H54 (cell line): ENCODE measurements around the gene GNGT2.

ENCODE experiments used
- DNase-seq: peaks from one replicate; pipeline ENCODE4 v3.0.0; 2011; ENCODE audit warnings: low spot score, mixed read lengths; ENCODE audit not compliant: insufficient read length
- FAIRE-seq: peaks from 3 replicates; lab custom pipeline; 2011; peaks lifted over from hg19 to GRCh38; lab: Jason Lieb, UNC
- POLR2A ChIP-seq: IDR thresholded peaks from 2 replicates; pipeline ENCODE4 v1.6.1; 2011; ENCODE audit warnings: low read depth, mild to moderate bottlenecking, low read length

The GNGT2 gene

DNA sequence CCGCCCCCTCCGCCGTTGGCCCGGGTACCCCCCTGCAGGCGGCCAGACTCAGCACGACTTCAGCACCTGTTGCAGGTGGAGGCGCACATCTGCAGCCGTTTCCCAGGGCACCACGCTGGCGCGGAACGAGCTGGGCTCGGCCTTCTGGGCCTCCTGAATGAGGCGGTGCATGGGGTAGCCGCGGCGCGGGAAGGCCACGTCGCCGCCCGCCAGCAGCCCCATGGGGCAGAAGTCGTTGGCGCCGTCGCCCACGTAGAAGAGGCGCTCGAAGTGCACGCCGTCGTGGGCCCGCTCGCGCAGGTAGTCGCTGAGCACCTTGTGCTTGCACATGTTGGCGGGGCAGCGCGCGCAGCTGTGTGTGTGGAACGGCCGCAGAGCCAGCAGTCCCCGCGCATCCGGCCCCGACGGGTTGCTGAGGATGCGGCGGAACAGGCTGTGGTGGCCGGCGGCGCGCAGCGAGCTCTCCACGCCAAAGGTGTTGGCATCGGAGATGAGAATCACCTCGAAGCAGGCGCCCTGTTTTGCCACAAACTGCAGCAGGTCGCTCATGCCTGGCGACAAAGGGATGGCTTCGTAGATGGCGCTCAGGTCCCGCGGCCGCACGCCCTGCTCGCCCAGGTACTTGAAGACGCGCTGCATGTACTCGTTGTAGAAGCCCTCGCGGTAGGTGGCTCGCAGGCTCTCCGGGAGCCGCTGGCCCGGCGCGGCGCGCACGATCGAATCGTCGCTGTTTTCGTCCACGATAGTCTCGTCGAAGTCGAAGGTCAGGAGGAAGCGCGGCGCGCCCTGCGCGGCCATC, 14.0 kb upstream of the GNGT2 start:
- DNase-seq, result no peak
- FAIRE-seq, result no peak
- TF ChIP-seq POLR2A, result no peak

DNA sequence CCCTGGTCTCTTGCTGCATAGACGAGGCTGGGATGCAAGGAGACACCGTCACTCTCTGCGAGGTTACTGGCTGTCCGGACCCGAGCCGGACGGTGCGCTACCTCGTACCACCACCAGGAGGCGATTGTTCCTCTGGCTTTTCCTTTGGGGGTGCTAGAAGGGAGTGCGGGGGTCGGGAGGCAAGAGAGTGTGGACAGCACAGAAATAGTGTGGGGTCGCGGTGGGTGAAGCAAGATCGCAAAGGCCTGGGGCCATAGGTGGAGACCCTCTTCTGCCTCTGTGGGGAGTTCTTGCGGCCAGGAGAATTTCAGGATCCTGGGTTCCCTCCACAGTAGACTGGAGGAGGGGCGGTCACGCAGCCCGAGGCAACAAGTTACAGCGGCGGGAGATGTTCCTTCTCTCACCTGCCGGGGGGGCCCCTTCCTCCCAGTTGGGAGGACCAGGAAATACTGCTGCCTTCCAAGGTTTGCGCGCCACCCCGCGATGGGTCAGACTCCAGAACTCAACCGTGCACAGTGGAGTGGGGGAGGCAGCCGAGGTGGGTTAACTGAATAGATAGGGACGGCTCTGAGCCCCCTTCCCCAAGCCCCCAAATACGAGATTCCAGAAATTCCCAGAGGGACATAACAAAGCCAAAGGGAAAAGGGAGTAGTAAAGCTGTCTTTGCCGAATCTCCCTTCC, 13.3 kb upstream of the GNGT2 start:
- no peak for TF ChIP-seq POLR2A
- DNase-seq, result peak; percentile 89
- FAIRE-seq, result no peak

DNA sequence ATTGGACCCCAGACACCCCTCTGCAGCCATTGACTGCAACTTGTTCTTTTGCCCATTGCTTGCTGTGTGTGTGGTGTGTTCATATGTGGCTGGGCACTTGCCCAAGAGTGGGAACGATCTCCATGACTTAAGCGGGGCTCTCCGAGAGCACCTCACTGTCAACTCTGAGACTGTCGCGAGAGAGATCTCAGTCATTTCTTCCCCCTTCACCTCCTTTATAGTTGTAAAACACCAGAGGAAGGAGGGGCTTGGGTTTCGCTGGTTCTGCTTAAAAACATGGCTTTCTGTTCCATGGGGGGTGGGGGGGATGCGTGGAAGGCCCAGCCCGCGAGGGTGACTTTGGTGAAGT, 12.8 kb upstream of the GNGT2 start:
- TF ChIP-seq POLR2A, result no peak; the same call in 1 of the 2 replicates
- DNase-seq (no peak), FAIRE-seq (no peak)

DNA sequence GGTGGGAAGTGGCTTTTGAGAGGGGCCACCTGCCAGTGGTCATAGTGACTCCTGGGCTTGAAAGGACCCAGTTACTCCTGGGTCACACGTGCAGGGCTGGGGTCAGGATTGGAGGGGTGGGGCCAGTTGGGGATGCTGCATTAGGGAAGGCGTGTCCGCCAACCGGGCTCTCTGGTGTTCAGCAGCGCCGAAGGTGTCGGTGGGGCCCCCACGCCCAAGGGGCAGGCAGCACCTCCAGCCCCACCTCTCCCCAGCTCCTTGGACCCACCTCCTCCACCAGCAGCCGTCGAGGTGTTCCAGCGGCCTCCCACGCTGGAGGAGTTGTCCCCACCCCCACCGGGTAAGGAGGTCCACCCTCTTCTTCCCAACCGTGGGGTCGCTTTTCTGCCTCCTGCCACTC, 9.6 kb upstream of the GNGT2 start:
- DNase-seq, result no peak
- no peak for TF ChIP-seq POLR2A
- FAIRE-seq, result no peak

DNA sequence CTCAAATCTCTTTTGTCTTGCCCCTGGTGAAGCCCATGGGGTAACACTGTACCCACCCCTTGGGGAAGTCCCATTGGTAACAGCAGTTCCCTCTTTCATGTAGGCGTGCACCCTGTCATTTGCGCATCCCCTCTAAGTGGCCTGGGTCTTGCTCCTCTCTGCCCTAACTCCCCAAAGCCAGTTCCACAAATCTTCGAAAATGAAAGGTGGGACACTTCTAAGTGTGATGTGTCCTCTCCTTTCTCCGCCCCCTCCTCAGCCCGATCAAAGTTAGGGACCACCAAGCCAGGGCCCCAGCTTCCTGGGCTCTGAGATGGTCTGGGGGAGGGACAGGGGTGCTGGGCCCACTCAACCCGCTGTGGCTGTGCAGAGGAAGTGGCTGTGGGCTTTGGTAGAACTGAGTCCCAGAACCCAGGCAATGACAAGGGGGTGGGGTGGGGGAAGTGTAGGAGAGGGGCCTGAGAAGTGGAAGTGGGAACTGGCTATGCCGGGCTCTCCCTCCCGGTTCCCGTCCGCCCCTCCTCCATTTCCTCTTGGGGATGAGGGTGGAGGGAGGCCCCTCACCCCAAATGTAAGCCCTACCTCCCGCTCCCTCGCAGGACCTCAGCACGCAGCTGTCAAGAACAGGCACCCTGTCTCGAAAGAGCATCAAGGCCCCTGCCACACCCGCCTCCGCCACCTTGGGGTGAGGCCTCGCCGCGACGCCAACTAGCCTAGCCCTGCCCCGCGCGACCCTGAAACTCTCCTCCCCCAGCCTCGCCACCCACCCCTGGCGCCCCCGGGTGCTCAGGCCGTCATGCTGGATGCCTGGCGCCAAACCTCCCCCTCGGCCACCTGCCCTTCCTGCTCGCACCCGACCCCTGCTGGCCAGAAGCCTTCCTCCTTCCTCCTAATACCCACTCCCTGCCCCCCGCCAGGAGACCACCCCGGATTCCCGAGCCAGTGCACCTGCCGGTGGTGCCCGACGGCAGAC, 8.9 kb upstream of the GNGT2 start:
- no peak for TF ChIP-seq POLR2A
- DNase-seq, result no peak
- no peak for FAIRE-seq

DNA sequence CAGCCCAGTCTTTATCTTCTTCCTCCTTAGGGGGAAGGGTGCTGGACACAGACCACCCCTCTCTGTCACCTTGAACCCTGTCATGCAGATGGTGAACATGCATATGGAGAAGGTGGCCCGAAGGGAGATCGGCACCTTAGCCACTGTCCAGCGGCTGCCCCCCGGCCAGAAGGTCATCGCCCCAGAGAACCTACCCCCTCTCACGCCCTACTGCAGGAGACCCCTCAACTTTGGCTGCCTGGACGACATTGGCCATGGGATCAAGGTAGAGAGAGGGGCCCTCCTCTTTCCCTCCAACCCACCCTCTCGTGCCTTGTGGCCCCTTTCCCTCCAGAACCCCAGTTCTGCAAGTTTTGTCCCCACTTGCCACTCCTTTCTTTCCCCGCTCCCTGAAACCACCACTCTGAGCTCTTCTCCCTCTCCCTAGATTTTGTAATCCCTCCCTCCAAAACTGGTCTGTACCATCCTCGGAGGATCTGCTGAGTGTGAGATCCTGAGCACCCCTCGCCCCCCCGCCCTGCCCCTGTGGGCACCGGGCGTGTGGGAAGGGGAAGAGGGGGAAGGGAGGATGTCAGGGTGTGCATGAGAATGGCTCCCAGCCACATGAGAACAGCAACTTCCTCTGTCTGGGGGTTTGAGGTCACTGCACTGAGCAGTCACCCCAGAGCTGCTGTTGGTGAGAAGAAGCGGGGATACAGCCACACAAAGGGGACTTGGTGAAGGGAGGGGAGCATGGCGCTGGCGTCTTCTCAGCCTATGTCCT, 7.5 kb upstream of the GNGT2 start:
- FAIRE-seq, result no peak
- no peak for DNase-seq
- no peak for TF ChIP-seq POLR2A

DNA sequence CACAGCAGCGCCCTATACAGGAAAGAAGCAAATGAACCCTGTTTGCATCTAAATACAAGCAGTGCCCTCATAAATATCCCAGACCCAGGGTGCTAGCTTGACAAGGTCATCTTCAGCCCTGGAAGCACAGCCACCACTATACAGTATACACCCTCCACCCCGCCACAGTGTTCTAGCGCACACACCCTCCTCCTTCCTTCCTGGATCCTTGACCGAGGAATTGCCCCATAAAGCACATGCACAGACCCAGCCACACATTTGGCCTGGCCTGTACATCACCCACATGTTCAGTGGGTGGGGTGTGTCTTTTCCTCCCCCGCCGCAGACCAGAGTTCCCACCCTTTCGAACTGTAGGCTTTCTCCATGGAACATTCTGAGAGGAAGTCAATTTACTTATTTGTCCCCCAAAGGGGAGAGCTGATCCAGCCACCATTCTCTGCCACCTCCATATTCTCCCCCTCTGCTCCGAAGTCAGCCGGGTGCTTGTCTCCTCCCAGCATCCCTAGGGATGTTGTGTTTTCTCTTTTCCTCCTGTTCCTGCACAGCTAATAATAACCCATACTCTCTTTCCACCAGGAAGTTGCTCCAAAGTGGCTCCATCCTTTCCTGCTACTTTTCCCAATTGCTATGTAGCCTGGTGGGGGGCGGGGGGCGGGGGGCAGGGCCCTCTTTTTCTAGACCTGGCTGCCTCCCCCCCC, 6.7 kb upstream of the GNGT2 start:
- DNase-seq, result no peak
- no peak for FAIRE-seq
- TF ChIP-seq POLR2A, result no peak

DNA sequence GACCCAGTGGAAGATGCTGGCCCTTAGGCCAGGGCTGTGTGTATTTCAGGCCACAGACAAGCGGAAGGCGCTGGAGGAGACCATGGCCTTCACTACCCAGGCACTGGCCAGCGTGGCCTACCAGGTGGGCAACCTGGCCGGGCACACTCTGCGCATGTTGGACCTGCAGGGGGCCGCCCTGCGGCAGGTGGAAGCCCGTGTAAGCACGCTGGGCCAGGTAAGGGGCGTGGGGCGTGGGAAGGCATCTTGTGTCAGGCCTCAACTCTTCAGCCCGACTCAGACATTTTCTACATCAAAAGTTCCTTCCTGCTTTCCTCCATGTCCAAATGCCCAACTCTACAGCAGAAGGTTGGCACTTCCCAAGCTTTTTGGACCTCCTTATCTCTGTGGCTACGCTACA, 6.1 kb upstream of the GNGT2 start:
- TF ChIP-seq POLR2A, result no peak
- FAIRE-seq (no peak), DNase-seq (no peak)

DNA sequence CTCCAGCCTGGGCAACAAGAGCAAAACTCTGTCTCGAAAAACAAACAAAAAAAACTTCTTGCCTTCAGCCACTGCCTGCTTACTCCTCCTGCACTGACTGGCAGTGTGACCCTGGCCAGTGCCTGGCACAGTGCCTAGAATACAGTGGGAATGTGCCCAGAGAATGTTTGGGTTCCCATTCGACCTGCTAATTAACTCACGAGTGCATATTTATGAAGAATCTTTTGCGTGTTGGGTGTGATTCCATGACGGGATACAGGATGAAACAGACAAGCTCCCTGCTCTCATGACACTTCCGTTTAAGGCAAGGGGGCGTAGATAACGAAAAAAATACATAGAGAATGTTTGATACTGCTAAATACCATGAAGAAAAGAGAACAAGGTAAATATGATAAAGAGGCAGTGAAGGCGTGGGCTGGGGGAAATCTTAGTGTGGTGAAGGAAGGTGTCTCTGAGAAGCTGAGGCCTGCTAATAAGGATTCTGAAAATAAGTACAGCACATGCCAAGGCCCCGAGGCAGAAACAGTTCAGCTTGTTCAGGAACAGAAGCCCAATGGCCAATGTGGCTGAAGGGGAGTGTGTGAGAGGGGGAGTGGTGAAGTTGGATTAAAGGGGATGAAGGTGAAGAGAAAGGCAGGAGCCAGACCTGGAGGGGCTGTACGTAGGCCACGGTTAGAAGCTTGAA, 4.4 kb upstream of the GNGT2 start:
- DNase-seq, result no peak
- no peak for TF ChIP-seq POLR2A
- no peak for FAIRE-seq

DNA sequence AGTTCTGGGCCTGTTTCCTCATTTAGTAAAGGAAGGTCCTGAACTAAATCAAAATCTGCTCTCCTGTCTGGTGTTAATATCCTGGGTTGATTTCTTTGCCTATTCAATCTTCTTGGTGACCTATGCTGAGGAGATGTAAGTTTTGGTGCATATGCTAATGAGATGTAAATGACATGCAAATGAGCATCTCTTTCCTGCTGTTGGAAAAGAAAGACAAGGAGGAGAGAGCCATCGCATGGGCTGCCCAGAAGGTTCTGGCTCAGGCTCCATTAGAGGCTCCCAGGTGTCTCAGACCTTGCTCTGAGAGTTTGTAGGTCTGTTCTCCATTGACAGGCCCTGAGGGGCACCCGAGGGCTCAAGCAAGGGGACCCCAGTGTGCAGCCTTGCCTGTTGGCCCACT, 3.5 kb upstream of the GNGT2 start:
- FAIRE-seq (no peak), DNase-seq (no peak)
- no peak for TF ChIP-seq POLR2A

DNA sequence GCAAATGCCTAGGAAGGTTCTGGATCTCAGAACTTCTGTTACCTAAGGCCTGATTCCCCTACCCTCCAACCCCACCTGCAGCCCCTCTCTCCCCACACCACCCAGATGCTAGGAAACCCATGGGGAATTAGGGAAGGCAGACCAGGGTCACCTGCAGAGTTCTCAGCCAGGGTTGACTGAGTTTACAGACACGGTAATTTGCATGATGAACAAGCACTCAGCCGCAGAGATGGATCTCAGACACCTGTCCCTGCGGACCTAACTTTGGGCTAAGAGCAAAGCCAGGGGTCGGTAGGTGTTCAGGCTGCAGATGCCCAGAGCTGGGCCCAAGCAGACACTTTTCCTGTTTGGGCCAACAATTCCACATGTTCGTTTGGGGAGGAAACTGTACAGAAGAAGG, 3.0 kb upstream of the GNGT2 start:
- DNase-seq (no peak), FAIRE-seq (no peak)
- TF ChIP-seq POLR2A, result no peak

DNA sequence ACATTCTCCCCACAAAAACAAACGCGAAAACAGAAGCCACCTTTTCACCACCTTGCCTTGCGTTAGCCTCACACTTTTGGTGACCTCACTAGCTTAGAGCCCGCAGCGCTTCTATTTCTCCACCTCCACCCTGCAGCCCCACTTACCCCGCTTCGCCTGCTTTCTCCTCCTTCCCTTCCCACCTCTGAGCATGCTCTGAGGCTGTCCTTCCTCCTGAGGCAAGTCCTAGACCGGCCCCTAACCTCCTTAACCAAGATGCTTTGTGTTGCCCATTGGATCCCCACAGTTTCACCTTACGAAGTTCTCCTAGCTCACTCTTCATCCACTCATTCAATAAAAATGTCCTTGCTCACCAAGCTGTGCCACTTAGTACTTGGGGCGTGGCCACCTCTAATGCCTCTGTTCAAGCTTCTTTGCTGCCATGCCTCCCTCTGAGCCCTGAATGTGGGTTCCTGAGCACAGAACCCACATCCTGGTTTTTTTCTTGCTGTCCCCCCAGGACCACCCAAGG, 1.3 kb downstream of the GNGT2 start:
- FAIRE-seq, result no peak
- DNase-seq, result peak; percentile 70
- no peak for TF ChIP-seq POLR2A
